GM12873 (cell line): ENCODE results near the gene CSH1.

ENCODE experiments used
- TF ChIP-seq, protein P1 (sequence below): IDR thresholded peaks from 2 replicates; pipeline ENCODE4 v1.5.1; 2012; ENCODE audit warnings: low read depth, mild to moderate bottlenecking, moderate library complexity, low read length, control low read depth; ENCODE audit not compliant: insufficient read depth; ENCODE audit errors: missing control alignments

Gene CSH1

DNA sequence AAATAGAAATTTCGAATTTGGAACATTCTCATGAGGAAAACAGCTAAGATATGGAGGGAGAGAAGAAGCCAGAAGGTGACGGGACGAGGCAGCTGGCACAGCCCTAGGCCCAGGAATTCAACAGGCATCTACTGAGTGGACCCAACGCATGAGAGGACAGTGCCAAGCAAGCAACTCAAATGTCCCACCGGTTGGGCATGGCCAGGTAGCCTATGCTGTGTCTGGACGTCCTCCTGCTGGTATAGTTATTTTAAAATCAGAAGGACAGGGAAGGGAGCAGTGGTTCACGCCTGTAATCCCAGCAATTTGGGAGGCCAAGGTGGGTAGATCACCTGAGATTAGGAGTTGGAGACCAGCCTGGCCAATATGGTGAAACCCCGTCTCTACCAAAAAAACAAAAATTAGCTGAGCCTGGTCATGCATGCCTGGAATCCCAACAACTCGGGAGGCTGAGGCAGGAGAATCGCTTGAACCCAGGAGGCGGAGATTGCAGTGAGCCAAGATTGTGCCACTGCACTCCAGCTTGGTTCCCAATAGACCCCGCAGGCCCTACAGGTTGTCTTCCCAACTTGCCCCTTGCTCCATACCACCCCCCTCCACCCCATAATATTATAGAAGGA lies 20.3 kb upstream of the CSH1 start:
- TF ChIP-seq, protein P1, sequence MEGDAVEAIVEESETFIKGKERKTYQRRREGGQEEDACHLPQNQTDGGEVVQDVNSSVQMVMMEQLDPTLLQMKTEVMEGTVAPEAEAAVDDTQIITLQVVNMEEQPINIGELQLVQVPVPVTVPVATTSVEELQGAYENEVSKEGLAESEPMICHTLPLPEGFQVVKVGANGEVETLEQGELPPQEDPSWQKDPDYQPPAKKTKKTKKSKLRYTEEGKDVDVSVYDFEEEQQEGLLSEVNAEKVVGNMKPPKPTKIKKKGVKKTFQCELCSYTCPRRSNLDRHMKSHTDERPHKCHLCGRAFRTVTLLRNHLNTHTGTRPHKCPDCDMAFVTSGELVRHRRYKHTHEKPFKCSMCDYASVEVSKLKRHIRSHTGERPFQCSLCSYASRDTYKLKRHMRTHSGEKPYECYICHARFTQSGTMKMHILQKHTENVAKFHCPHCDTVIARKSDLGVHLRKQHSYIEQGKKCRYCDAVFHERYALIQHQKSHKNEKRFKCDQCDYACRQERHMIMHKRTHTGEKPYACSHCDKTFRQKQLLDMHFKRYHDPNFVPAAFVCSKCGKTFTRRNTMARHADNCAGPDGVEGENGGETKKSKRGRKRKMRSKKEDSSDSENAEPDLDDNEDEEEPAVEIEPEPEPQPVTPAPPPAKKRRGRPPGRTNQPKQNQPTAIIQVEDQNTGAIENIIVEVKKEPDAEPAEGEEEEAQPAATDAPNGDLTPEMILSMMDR, result no peak

DNA sequence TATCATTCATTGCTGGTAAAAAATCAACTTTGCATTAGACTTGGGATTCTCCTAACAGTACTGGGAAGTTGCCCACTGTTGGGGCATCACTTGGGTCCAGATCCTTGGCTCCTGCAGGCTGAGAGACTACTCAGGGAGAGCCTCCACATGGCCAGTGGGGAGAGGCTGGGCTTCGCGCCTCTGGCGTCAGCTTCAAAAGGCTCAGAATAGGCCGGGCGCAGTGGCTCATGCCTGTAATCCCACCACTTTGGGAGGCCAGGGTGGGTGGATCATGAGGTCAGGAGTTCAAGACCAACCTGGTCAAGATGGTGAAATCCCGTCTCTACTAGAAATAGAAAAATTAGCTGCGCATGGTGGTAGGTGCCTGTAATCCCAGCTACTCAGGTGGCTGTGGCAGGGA lies 18.1 kb upstream of the CSH1 start:
- TF ChIP-seq, protein P1, result no peak

DNA sequence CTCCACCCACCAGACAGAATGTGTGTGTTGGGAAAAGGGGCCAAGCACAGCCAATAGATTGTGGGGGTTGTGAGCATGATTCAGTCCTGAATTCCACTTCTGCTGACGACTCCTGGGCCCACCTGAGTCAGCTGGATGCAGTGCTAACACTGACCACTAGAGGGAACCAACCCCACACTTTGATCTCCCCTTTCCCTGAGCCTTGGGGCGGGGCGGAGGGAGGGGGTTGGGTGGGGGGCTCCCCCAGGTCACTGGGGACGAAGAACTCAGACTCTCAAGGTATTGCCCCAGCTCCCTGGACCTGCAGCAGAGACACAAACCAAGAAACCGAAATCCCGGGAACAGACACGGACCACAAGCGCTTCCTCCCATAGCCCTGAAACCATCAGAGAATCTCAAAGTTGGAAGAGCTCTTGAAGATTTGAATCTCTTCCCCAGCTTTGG lies 15.3 kb upstream of the CSH1 start:
- TF ChIP-seq, protein P1, result peak; percentile 78

DNA sequence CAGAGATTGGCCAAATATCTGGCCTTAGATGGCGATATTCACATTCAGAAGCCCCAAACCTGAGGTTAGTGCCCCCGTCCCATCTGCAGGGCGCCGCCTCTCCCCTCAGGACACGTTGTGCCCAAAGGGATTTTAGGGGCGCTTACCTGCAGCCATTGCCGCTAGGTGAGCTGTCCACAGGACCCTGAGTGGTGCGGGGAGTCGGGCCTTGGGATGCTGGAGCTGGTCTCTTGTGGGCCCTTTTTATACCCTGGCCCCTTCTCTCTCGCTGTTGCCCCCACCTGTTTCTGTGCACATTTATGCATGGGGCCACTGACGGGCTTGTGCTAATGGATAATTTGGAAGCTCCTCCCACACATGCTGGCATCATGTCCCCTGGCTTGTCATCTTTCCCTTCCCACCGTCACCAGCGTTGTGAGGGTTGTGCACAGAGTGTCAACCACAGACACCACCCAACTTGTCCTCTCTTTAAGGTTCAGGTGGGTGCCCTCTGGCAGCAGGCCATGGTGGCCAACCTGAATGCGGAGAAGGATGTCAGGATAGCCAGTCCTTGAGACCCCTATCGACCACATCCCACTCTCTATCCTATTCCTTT lies 14.8 kb upstream of the CSH1 start, which contains the start of gene CSHL1:
CSHL1 (minus strand) TSS at position 218 of the 595 bp plus-strand sequence; CDS start at position 156, 62 bp downstream.
- TF ChIP-seq, protein P1, result no peak

DNA sequence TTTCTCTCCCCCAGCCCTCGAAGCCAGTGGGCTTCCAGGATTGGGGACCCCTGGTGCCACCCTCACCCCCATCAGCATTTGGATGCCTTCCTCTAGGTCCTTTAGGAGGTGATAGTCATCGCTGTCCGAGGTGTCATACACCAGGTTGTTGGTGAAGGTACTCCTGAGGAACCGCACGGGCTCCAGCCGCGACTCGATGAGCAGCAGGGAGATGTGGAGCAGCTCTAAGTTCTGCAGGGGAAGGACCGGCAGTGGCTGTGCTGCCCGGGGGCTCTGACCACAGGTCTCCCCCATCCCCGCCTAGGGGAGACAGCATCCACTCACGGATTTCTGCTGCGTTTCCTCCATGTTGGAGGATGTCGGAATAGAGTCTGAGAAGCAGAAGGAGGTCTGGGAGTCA lies 13.7 kb upstream of the CSH1 start:
- TF ChIP-seq, protein P1, result no peak

DNA sequence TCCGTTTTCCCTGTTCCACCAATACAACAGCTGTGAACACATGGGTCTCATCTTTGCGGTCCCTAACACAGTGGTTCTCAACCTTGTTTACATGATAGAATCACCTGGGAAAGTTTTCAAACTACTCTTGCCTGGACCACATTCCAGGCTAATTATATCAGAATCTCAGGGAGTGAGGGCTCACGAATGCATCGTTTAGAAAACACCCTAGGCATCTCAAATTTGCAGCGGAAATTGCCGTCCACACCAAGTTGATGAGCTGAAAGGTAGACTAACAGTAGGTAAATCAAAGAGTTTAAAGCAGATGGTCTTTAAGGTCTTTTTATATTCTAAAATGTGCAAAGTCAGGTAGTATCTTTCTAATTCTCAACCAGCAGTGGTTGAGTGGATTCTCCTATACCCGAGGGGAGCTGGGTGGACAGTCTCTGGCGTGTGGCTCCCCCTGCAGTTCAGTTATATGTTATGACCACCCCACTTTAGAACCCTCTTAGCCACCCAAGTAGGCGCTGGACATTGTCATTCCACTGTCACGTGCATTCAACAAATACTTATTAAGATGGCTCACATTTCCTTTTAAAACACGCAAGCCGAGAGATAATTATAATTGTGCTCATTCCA lies 10.9 kb upstream of the CSH1 start:
- TF ChIP-seq, protein P1, result peak; percentile 39

DNA sequence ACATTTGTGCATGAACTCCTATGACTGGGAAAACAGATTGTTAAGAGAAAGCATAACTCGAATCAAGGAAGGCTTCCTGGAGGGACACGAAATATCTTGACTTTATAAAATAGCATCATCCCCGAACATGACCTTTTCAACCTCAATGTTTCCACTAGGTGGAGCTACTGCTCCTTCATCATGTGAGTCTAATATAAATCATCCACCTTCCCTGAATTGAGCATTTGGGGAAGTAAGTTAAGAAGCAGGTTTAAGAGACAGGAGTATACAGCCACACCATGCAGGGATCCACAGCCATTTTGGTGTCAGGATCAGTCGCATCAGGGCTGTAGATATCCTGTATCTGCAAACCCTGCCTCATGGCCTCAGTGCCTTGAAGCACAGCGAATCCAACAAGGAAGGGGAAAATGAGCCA lies 7.4 kb upstream of the CSH1 start:
- TF ChIP-seq, protein P1, result peak; percentile 28
